HCT116 (cell line): ENCODE data around the gene PCDHB13. TPM values are rescaled to one million over a fixed set of nuclear protein-coding genes. Genes with fewer than 3 reads are reported as not detected.
"Not testable (repeated sequence)": the region's sequence is repeated elsewhere in the genome, so short reads cannot be mapped to it uniquely, and the experiment has no call there.

ENCODE experiments used
- ATAC-seq: fragments of 200-7000 bp; cut with Tn5 transposase; 2 replicates; pipeline ENCODE4 v1.9.1; 2020; ENCODE audit warnings: mild to moderate bottlenecking, moderate library complexity
- Bru-seq: library from RNA; stranded (reverse); fragments of 400-500 nt; gene quantifications from one replicate; lab custom pipeline; 2021; lab: Mats Ljungman, UMichigan
- BruChase-seq, 2 experiments: library from RNA; stranded (reverse); fragments of 400-500 nt; gene quantifications; one replicate each; lab custom pipeline; 2021; lab: Mats Ljungman, UMichigan
- BruUV-seq: library from RNA; stranded (reverse); fragments of 400-500 nt; replicated peaks from 2 replicates; lab custom pipeline; 2021; lab: Mats Ljungman, UMichigan
- CTCF ChIA-PET: fragments of 300-600 bp; sonication (Branson Sonifier 250); formaldehyde crosslinking; loops from one replicate; lab custom pipeline; 2021; ENCODE audit warnings: antibody characterized with exemption; lab: Charles Lee
- POLR2A ChIA-PET: fragments of 300-600, 350-600 bp; sonication (Branson Sonifier 250); formaldehyde crosslinking; loops from one replicate; lab custom pipeline; 2021; ENCODE audit warnings: antibody characterized with exemption; lab: Charles Lee
- RAD21 ChIA-PET, 2 experiments: fragments of 300-600 bp; sonication (Branson Sonifier 250); formaldehyde crosslinking; loops; one replicate each; lab custom pipeline; 2023; ENCODE audit warnings: low total read pairs in 2 of 2; ENCODE audit not compliant: uncharacterized antibody in 2 of 2, unreplicated experiment in 2 of 2, low non-redundant PET in 1 of 2; lab: Charles Lee
- DNase-seq: peaks from one replicate; pipeline ENCODE4 v3.0.0-alpha.2; 2010; ENCODE audit warnings: low read depth, low spot score
- H2AFZ ChIP-seq: fragments of 200-600 bp; shearing (Covaris generic), sonication (generic); 2 replicates; pipeline ENCODE4 v1.6.1; 2017; ENCODE audit warnings: low read depth, mixed run types, mixed read lengths, antibody characterized with exemption, low read length; ENCODE audit not compliant: poor library complexity, severe bottlenecking
- H3K27ac ChIP-seq: 2 replicates; pipeline ENCODE4 v1.5.1; 2012; ENCODE audit warnings: low read depth, low read length
- H3K27me3 ChIP-seq: fragments of 200-600 bp; sonication (generic); 2 replicates; pipeline ENCODE4 v1.6.1; 2016; ENCODE audit warnings: mixed run types, low read length, mixed read lengths; ENCODE audit not compliant: insufficient read depth
- H3K36me3 ChIP-seq, 2 experiments: fragments of 200-500 bp in 1 of 2; fragments of 200-600 bp in 1 of 2; sonication (Bioruptor generic) in 1 of 2; sonication (generic) in 1 of 2; 2 replicates each; pipeline versions ENCODE4 v1.5.1 to v1.6.1; 2014 to 2016; ENCODE audit warnings: low read length in 2 of 2, inconsistent platforms in 1 of 2, mixed read lengths in 1 of 2, mixed run types in 1 of 2; ENCODE audit not compliant: insufficient read depth in 2 of 2, control insufficient read depth in 1 of 2
- H3K4me1 ChIP-seq, 2 experiments: fragments of 200-600 bp in 1 of 2; sonication (generic) in 1 of 2; 2 replicates each; pipeline versions ENCODE4 v1.5.1 to v1.6.1; 2012 to 2017; ENCODE audit warnings: low read length in 2 of 2, inconsistent platforms in 1 of 2, mild to moderate bottlenecking in 1 of 2, mixed read lengths in 1 of 2, mixed run types in 1 of 2, moderate library complexity in 1 of 2; ENCODE audit not compliant: insufficient read depth in 2 of 2, control insufficient read depth in 1 of 2
- H3K4me2 ChIP-seq: fragments of 200-600 bp; sonication (generic); 2 replicates; pipeline ENCODE4 v1.6.1; 2017; ENCODE audit warnings: mixed run types, low read length, mixed read lengths
- H3K4me3 ChIP-seq, 2 experiments: fragments of 200-600 bp in 1 of 2; sonication (generic) in 1 of 2; replicated peaks in 1 of 2; 2 replicates each; pipeline ENCODE4 v1.5.1; 2011 to 2016; ENCODE audit warnings: low read length in 2 of 2, control low read depth in 1 of 2, low read depth in 1 of 2, mild to moderate bottlenecking in 1 of 2, mixed read lengths in 1 of 2, mixed run types in 1 of 2
- H3K79me2 ChIP-seq: fragments of 200-600 bp; sonication (generic); 2 replicates; pipeline ENCODE4 v1.6.1; 2017; ENCODE audit warnings: mild to moderate bottlenecking, mixed run types, low read length, moderate library complexity, mixed read lengths; ENCODE audit not compliant: insufficient read depth
- H3K9ac ChIP-seq: fragments of 200-600 bp; sonication (generic); 2 replicates; pipeline ENCODE4 v1.6.1; 2016; ENCODE audit warnings: low read length, mixed read lengths
- H3K9me2 ChIP-seq: fragments of 200-600 bp; sonication (generic), shearing (Covaris generic); 2 replicates; pipeline ENCODE4 v1.6.1; 2017; ENCODE audit warnings: mixed run types, mild to moderate bottlenecking, moderate library complexity; ENCODE audit not compliant: insufficient read depth
- H3K9me3 ChIP-seq, 2 experiments: fragments of 200-500 bp in 1 of 2; fragments of 200-600 bp in 1 of 2; sonication (Bioruptor generic) in 1 of 2; sonication (generic) in 1 of 2; 2 replicates each; pipeline ENCODE4 v1.6.1; 2014 to 2017; ENCODE audit warnings: low read length in 2 of 2, mixed read lengths in 2 of 2, inconsistent platforms in 1 of 2, low read depth in 1 of 2, mild to moderate bottlenecking in 1 of 2, mixed run types in 1 of 2, moderate library complexity in 1 of 2; ENCODE audit not compliant: control insufficient read depth in 1 of 2, insufficient read depth in 1 of 2
- H4K20me1 ChIP-seq: fragments of 200-600 bp; sonication (generic), shearing (Covaris generic); 2 replicates; pipeline ENCODE4 v1.6.1; 2017; ENCODE audit warnings: mixed run types, mild to moderate bottlenecking, moderate library complexity; ENCODE audit not compliant: insufficient read depth
- RAD21 ChIP-seq: IDR thresholded peaks from 2 replicates; pipeline ENCODE4 v1.6.1; 2012; ENCODE audit warnings: low read depth, mild to moderate bottlenecking
- SP1 ChIP-seq: IDR thresholded peaks from 2 replicates; pipeline ENCODE4 v1.6.1; 2012; ENCODE audit warnings: low read depth
- TCF7L2 ChIP-seq: IDR thresholded peaks from 2 replicates; pipeline ENCODE4 v1.7.0; 2011; ENCODE audit warnings: borderline replicate concordance, inconsistent platforms; ENCODE audit not compliant: insufficient read depth, insufficient read length; ENCODE audit errors: extremely low read depth
- intact Hi-C: fragments of 100-400 bp; cut with micrococcal nuclease; formaldehyde crosslinking; loops from 2 replicates; pipeline ENCODE4 v1.10.0; 2022
- long read RNA-seq: library from polyadenylated mRNA; unstranded; transcript quantifications from one replicate; pipeline ENCODE4 v2.0.0, GENCODE V29; 2021; ENCODE audit not compliant: unreplicated experiment
- polyA plus RNA-seq: library from polyadenylated mRNA; unstranded; fragments of >200 nt; gene quantifications from 2 replicates; pipeline ENCODE4 v1.2.1, GENCODE V29; 2012; ENCODE audit warnings: missing spikeins
- total RNA-seq: library from RNA; stranded (reverse); gene quantifications from one replicate; pipeline ENCODE4 v1.2.1, GENCODE V29; 2021; ENCODE audit not compliant: unreplicated experiment
- TF ChIP-seq, protein P1 (sequence below), 3 experiments: fragments of 200-600 bp in 1 of 3; sonication (generic) in 1 of 3; IDR thresholded peaks in 2 of 3; conservative IDR thresholded peaks in 1 of 3; 2 replicates each; pipeline ENCODE4 v1.5.1; 2012 to 2017; ENCODE audit warnings: low read depth in 2 of 3, low read length in 2 of 3, antibody characterized with exemption in 1 of 3, borderline replicate concordance in 1 of 3, control low read depth in 1 of 3, mild to moderate bottlenecking in 1 of 3, mixed read lengths in 1 of 3, mixed run types in 1 of 3, moderate library complexity in 1 of 3; ENCODE audit not compliant: insufficient read depth in 1 of 3

PCDHB13 gene
- total RNA-seq (0.22 TPM), Bru-seq, nascent RNA (percentile 33 among the genes with signal in this experiment), BruChase-seq, experiment 1, labeled RNA remaining after a 6-hour chase (percentile 50 among the genes with signal in this experiment), BruChase-seq, experiment 2, labeled RNA remaining after a 2-hour chase (percentile 40 among the genes with signal in this experiment)
- 0.05 and 0.10 TPM in 2 replicates for polyA plus RNA-seq
- long read RNA-seq = 0 reads

DNA sequence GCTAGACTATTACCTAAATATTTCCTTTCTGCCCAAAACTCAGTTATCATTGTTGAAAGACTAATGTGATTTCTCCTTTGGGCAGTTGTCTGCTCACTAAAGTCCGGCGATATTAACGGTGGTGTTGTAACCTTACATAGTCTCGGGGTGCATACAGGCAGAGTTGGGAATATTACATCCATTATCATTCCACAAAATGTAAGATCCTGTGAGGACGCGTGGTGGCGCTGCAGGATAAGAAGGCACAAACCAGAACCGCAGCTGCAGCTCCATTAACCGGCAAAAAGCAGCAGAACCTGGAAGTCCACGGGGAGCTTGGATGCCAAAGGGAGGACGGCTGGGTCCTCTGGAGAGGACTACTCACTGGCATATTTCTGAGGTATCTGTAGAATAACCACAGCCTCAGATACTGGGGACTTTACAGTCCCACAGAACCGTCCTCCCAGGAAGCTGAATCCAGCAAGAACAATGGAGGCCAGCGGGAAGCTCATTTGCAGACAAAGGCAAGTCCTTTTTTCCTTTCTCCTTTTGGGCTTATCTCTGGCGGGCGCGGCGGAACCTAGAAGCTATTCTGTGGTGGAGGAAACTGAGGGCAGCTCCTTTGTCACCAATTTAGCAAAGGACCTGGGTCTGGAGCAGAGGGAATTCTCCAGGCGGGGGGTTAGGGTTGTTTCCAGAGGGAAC, at the start of gene PCDHB13:
Gene PCDHB13 (plus strand): TSS at position 264 of the 684 bp plus-strand sequence. CDS start 205 bp downstream, at position 469.
- RAD21 ChIA-PET, H3K4me1 ChIP-seq, POLR2A ChIA-PET, H3K9me3 ChIP-seq, intact Hi-C loops, H3K4me3 ChIP-seq, BruUV-seq, H3K27ac ChIP-seq, H3K79me2 ChIP-seq, H3K36me3 ChIP-seq, CTCF ChIA-PET, H3K4me2 ChIP-seq, H3K9me2 ChIP-seq, H3K9ac ChIP-seq, H3K27me3 ChIP-seq, H4K20me1 ChIP-seq, H2AFZ ChIP-seq: not testable (repeated sequence)
- DNase-seq = peak; percentile 13
- peak; percentile 65 for ATAC-seq
- TF ChIP-seq, protein P1, sequence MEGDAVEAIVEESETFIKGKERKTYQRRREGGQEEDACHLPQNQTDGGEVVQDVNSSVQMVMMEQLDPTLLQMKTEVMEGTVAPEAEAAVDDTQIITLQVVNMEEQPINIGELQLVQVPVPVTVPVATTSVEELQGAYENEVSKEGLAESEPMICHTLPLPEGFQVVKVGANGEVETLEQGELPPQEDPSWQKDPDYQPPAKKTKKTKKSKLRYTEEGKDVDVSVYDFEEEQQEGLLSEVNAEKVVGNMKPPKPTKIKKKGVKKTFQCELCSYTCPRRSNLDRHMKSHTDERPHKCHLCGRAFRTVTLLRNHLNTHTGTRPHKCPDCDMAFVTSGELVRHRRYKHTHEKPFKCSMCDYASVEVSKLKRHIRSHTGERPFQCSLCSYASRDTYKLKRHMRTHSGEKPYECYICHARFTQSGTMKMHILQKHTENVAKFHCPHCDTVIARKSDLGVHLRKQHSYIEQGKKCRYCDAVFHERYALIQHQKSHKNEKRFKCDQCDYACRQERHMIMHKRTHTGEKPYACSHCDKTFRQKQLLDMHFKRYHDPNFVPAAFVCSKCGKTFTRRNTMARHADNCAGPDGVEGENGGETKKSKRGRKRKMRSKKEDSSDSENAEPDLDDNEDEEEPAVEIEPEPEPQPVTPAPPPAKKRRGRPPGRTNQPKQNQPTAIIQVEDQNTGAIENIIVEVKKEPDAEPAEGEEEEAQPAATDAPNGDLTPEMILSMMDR (IDR thresholded peaks at IDR 0.05 in 2 of 3, conservative IDR thresholded peaks at IDR 0.05 in 1 of 3; ENCODE audit: borderline replicate concordance in 1 of 3, insufficient read depth in 1 of 3, low read depth in 2 of 3, low read length in 2 of 3) = peak; percentile 15 to 37 (median 23); a peak in 4 of 6 replicates
- TF ChIP-seq RAD21 = peak; percentile 48

DNA sequence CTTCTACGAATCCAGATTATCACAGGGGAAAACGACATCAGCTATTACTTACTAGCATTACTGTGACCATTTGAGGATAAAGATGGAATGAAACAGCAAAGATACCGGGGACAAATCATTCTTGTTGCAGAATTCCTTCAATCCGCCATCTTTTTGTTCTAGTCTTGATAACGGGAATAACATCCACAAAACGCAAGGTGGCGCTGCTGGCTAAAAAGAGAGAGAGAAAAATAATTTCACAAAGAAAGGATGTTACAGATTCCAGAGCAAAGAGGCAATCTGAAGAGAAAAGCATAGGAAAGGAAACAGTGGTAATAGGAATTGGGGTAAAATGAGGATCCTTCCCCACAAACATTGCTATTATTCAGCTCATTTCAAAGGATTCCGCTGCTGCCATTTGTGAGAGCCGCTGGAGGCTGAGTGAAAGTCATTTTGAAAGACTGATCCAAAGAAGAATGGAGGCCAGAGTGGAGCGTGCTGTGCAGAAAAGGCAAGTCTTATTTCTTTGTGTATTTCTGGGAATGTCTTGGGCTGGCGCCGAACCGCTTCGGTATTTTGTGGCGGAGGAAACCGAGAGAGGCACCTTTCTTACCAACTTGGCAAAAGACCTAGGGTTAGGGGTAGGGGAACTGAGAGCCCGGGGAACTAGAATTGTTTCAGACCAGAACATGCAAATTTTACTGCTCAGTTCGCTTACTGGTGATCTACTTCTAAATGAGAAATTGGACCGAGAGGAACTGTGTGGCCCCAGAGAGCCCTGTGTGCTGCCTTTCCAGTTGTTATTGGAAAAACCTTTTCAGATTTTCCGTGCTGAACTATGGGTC, 41.1 kb upstream of the PCDHB13 start, which contains the start of gene PCDHB7:
Gene PCDHB7 (plus strand): TSS at position 264 of the 824 bp plus-strand sequence. CDS start 192 bp downstream, at position 456.
- H3K4me1 ChIP-seq = no peaks in the 10 kb centered on the region
- no peaks in the 10 kb centered on the region for H4K20me1 ChIP-seq
- DNase-seq = peak; percentile 19
- no peak within 1 kb of the TSS for H3K9ac ChIP-seq
- intact Hi-C loops = no loop called here
- no peak within 1 kb of the TSS for H3K4me3 ChIP-seq
- no peaks in the 10 kb centered on the region for H3K9me2 ChIP-seq
- CTCF ChIA-PET = no interaction called here
- no peaks in the 10 kb centered on the region for H3K79me2 ChIP-seq
- ATAC-seq = no peak
- RAD21 ChIA-PET = no interaction called here
- POLR2A ChIA-PET = no interaction called here
- peaks cover 0 to 4% of the 10 kb centered on the region in 2 experiments; a peak in 2 of 4 replicates for H3K9me3 ChIP-seq
- no peak within 1 kb of the TSS for H2AFZ ChIP-seq
- H3K4me2 ChIP-seq = no peak within 1 kb of the TSS
- H3K27me3 ChIP-seq = no peaks in the 10 kb centered on the region
- TF ChIP-seq SP1 (no peak), RAD21 (peak; percentile 59), TCF7L2 (no peak)
- TF ChIP-seq, protein P1 (IDR thresholded peaks at IDR 0.05 in 2 of 3, conservative IDR thresholded peaks at IDR 0.05 in 1 of 3; ENCODE audit: borderline replicate concordance in 1 of 3, insufficient read depth in 1 of 3, low read depth in 2 of 3, low read length in 2 of 3) = peak; percentile 40 to 71 (median 54); a peak in 5 of 6 replicates
- TF ChIP-seq, all 23 proteins: peak for 2
- no peaks in the 10 kb centered on the region for H3K36me3 ChIP-seq
- no TSS peak for BruUV-seq
- no peak within 1 kb of the TSS for H3K27ac ChIP-seq
